Right lobe of liver (tissue), 6 donors: Measurements from ENCODE around the gene CD72. TPM values are rescaled to one million over a fixed set of nuclear protein-coding genes. Genes with fewer than 3 reads are reported as not detected.
"Not testable (repeated sequence)": the region's sequence is repeated elsewhere in the genome, so short reads cannot be mapped to it uniquely, and the experiment has no call there.

Experiments used
- ATAC-seq, 4 donors: fragments of 200-7000 bp; cut with Tn5 transposase; one replicate each; pipeline ENCODE4 v1.9.1; 2020; ENCODE audit warnings: mild to moderate bottlenecking in 4 of 4, moderate library complexity in 4 of 4
- DNase-seq, 3 donors: peaks; one replicate each; pipeline ENCODE4 v3.0.0-alpha.2; 2020
- H3K27ac ChIP-seq, 3 donors: fragments of 200-600 bp; one replicate each; pipeline ENCODE4 v1.8.0; 2022
- H3K27me3 ChIP-seq, 2 donors: fragments of 200-600 bp; one replicate each; pipeline ENCODE4 v1.8.0; 2022
- H3K36me3 ChIP-seq, 4 donors: fragments of 200-600 bp; sonication (generic) in 1 of 4; one replicate each; pipeline versions ENCODE4 v1.5.1 to v1.8.0; 2017 to 2022; ENCODE audit warnings: control low read depth in 1 of 4
- H3K4me1 ChIP-seq, 4 donors: fragments of 200-600 bp; sonication (generic) in 1 of 4; one replicate each; pipeline versions ENCODE4 v1.5.1 to v1.8.0; 2017 to 2022; ENCODE audit warnings: control low read depth in 1 of 4
- H3K4me3 ChIP-seq, 3 donors: fragments of 200-600 bp; one replicate each; pipeline ENCODE4 v1.8.0; 2022
- H3K9me3 ChIP-seq, 4 donors: fragments of 200-600 bp; sonication (generic) in 1 of 4; one replicate each; pipeline versions ENCODE4 v1.5.1 to v1.8.0; 2017 to 2022; ENCODE audit warnings: control low read depth in 1 of 4
- CTCF ChIP-seq, 4 donors: fragments of 200-600 bp in 3 of 4; fragments of 450-650 bp in 1 of 4; IDR thresholded peaks; one replicate each; pipeline versions ENCODE4 v1.5.1 to v1.8.0; 2016 to 2022; ENCODE audit warnings: antibody characterized with exemption in 4 of 4, mild to moderate bottlenecking in 2 of 4
- POLR2A ChIP-seq: fragments of 450-650 bp; IDR thresholded peaks from one replicate; pipeline ENCODE4 v1.6.1; 2017; ENCODE audit warnings: antibody characterized with exemption, mild to moderate bottlenecking
- WGBS: methylation state at CpG from one replicate; pipeline ENCODE4 v1.1.6; 2018; ENCODE audit warnings: low coverage, low lambda C conversion rate; ENCODE audit not compliant: insufficient coverage; ENCODE audit errors: missing lambda C conversion rate; 5-methylcytosine and 5-hydroxymethylcytosine counted together
- intact Hi-C, 2 donors: fragments of 100-400 bp; cut with DNase I; formaldehyde crosslinking; loops; one replicate each; pipeline versions ENCODE4 v1.11.2 to v1.14.1; 2022
- total RNA-seq, 6 experiments: library from RNA; depleted of rRNA in 2 of 6; stranded (reverse); fragments of >200 nt in 2 of 6; fragmentation: NEBNext Ultra II Directional in 3 of 6; extraction: Animal tissue kit (Norgen Biotek cat#: 25700) in 3 of 6; gene quantifications; one replicate each; pipeline versions ENCODE4 v1.1.0 to v1.2.4, GENCODE V29; 2016 to 2023
- donor health status: DM: no; HTN: yes; CAD: no.
- donor health status: DM: no; HTN: no; CAD: no.
- donor health status: DM: no; HTN: no; CAD: no.
- donor health status: DM: no; HTN: yes; CAD: no.
- donor health status: DM: no; HTN: yes; CAD: no.

CD72 gene
- total RNA-seq, 6 experiments from 2014 or later: 0.60 to 6.9 (median 2.3) TPM

DNA sequence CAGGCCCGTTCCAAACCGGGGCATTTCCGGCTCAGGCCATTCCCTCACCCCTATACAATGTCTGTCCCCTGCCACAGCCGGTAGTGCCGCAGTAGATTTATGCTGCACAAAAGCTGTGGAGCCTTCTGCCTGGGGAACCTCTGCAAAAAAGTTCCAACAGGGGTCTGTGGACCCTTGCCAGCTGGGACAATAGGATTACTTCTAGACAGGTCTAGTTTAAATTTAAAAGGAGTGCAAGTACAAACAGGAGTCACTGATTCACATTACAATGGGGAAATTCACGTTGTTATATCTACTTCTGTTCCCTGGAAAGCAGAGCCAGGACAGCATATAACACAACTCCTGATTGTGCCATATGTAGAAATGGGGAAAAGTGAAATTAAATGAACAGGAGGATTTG, 34.7 kb downstream of the CD72 start:
- H3K27me3 ChIP-seq, intact Hi-C loops, H3K4me3 ChIP-seq, DNase-seq, H3K27ac ChIP-seq, H3K36me3 ChIP-seq, ATAC-seq, H3K9me3 ChIP-seq: not testable (repeated sequence)
- peaks cover 0 to 14% (median 0%) of the 10 kb centered on the region in 4 donors for H3K4me1 ChIP-seq
- WGBS: 57% methylated on average over 3 of the region's 6 CpGs

DNA sequence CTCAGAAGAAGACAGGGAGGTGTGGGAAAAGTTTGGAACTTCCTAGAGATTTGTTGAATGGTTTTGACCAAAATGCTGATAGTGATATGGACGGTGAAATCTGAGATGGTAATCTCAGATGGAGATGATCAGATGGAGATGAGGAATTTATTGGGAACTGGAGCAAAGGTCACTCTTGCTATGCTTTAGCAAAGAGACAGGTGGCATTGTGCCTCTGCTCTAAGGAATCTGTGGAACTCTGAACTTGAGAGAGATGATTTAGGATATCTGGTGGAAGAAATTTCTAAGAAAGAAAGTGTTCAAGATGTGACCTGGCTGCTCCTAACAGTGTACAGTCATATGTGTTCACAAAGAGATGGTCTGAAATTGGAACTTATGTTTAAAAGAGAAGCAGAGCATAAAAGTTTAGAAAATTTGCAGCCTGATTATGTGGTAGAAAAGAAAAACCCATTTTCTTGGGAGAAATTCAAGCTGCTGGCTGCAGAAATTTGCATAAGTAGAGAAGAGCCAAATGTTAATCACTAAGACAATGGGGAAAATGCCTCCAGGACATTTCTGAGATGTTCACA, 38.5 kb downstream of the CD72 start:
- intact Hi-C loops, H3K4me3 ChIP-seq, H3K27me3 ChIP-seq, ATAC-seq, DNase-seq, H3K27ac ChIP-seq, H3K36me3 ChIP-seq, H3K9me3 ChIP-seq: not testable (repeated sequence)
- 90% methylated on average over 1 of the region's 1 CpG for WGBS
- peak in 2 of 4 donors; percentile 17 to 27 for TF ChIP-seq CTCF (IDR thresholded peaks at IDR 0.05)
- H3K4me1 ChIP-seq: peaks cover 0 to 10% (median 0%) of the 10 kb centered on the region in 4 donors

DNA sequence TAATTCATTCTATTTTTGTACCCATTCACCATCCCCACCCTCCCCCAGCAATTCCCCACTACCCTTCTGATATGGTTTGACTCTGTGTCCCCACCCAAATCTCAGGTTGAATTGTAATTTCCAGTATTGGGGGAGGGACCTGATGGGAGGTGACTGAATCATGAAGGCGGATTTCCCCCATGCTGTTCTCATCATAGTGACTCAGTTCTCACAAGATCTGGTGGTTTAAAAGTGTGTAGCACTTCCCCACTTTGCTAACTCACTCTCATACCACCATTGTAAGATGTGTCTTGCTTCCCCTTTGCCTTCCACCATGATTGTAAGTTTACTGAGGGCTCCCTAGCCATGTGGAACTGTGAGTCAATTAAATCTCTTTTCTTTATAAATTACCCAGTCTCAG, 39.1 kb downstream of the CD72 start:
- peaks cover 0 to 10% (median 0%) of the 10 kb centered on the region in 4 donors for H3K4me1 ChIP-seq
- DNase-seq (no peak), ATAC-seq (no peak)
- TF ChIP-seq POLR2A (no peak), CTCF (IDR thresholded peaks at IDR 0.05) (no peak)
- no peaks in the 10 kb centered on the region for H3K36me3 ChIP-seq
- H3K27me3 ChIP-seq: no peaks in the 10 kb centered on the region
- intact Hi-C loops: no loop called here
- 100% methylated on average over 1 of the region's 1 CpG for WGBS
- no peaks in the 10 kb centered on the region for H3K9me3 ChIP-seq
- H3K27ac ChIP-seq: no peak overlapping the region
- no peak overlapping the region for H3K4me3 ChIP-seq

GRCh38 chr9:35577486-35577885, 40.7 kb downstream of the CD72 start:
- WGBS: 94% methylated on average over 5 of the region's 5 CpGs
- no peaks in the 10 kb centered on the region for H3K9me3 ChIP-seq
- no peak overlapping the region for H3K4me3 ChIP-seq
- no peaks in the 10 kb centered on the region for H3K36me3 ChIP-seq
- no peak for ATAC-seq
- H3K27ac ChIP-seq: no peak overlapping the region
- DNase-seq: no peak
- H3K4me1 ChIP-seq: peaks cover 0 to 10% (median 0%) of the 10 kb centered on the region in 4 donors
- no peak for TF ChIP-seq POLR2A
- no peak for TF ChIP-seq CTCF (IDR thresholded peaks at IDR 0.05)
- intact Hi-C loops: no loop called here
- no peaks in the 10 kb centered on the region for H3K27me3 ChIP-seq

DNA sequence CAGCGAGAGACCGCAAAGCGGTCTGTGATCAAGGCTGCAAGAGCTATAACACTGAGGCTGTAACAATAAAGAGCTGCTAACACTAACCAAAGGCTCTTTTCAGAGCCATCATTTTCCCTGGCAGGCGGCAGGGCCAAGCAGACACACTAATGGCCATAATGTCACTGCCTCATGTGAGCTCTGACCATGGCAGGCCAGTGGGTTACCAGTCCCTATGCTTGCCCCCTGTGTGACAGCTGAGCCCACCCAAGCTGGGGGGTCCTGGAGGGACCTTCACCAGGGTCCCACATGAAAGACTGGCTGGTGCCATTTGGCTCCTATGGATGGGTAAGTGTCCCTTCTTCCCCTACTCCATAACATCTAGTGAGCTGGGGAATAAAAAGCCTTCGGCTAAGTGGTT, 42.7 kb downstream of the CD72 start:
- Histone ChIP-seq H3K9me3 (no peaks in the 10 kb centered on the region), H3K27ac (no peak overlapping the region), H3K4me3 (no peak overlapping the region), H3K36me3 (no peaks in the 10 kb centered on the region), H3K4me1 (no peaks in the 10 kb centered on the region), H3K27me3 (no peaks in the 10 kb centered on the region)
- 94% methylated on average over 3 of the region's 5 CpGs for WGBS
- DNase-seq (no peak), ATAC-seq (no peak)
- no peak for TF ChIP-seq CTCF (IDR thresholded peaks at IDR 0.05)
- TF ChIP-seq POLR2A: no peak
- intact Hi-C loops: no loop called here
